ENCODE data around the gene SYT1.
"Not testable (repeated sequence)": the region's sequence is repeated elsewhere in the genome, so short reads cannot be mapped to it uniquely, and the experiment has no call there.

Gene SYT1

DNA sequence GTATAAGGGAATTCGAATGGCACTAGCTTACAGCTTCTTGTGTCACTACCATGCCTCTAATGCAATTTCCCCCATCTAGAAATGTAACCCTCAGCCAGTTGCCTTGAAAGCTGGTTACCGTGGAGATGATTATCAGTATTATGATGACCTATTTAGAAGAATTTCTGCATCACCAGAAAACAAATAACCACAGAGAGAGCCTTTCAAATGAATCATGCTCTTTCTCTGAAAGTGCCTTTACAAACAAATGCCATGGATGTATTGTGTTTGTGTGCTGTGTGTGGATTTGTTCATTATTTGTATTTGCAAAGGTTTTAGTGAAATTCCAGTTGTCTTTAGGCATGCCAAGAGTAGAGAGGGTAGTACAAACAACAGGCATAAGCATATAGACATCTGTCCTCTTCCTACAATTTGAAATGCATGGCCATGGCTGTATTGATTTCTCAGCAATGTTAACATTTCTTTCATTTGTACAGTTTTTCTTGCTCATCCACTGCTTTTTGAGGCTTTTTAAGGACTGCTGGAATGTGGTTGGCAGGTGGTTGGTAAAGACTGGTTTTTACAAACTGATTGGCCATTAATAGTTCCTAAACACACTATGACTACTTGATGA lies 559.6 kb downstream of the SYT1 start:
- DNase-seq (ENCODE audit: low read depth), result no peak
- H3K4me3 ChIP-seq (ENCODE audit: low read depth, low read length), result no peak overlapping the region
- TF ChIP-seq, protein P1, sequence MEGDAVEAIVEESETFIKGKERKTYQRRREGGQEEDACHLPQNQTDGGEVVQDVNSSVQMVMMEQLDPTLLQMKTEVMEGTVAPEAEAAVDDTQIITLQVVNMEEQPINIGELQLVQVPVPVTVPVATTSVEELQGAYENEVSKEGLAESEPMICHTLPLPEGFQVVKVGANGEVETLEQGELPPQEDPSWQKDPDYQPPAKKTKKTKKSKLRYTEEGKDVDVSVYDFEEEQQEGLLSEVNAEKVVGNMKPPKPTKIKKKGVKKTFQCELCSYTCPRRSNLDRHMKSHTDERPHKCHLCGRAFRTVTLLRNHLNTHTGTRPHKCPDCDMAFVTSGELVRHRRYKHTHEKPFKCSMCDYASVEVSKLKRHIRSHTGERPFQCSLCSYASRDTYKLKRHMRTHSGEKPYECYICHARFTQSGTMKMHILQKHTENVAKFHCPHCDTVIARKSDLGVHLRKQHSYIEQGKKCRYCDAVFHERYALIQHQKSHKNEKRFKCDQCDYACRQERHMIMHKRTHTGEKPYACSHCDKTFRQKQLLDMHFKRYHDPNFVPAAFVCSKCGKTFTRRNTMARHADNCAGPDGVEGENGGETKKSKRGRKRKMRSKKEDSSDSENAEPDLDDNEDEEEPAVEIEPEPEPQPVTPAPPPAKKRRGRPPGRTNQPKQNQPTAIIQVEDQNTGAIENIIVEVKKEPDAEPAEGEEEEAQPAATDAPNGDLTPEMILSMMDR (IDR thresholded peaks at IDR 0.05; ENCODE audit: control insufficient read depth, extremely low read depth, insufficient read depth), result no peak

DNA sequence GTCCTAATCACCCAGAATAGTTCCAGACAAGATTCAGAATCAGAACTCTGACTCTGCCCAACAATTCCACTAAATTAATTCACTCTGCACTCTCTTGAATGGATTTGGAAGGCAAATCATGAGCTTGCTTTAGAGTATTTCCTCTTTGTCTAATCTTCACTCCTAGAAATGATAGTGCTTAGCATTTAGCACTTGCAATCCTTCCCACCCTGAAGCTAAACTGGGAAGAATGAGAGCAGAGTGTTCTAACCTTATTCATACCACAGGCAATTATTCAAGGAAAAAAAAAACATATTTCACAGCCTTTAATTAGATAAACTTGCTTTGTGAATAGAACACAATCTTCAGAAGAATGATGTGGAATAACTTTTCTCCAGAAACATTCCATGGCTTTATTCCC lies 561.5 kb downstream of the SYT1 start:
- TF ChIP-seq, protein P1 (IDR thresholded peaks at IDR 0.05; ENCODE audit: control insufficient read depth, extremely low read depth, insufficient read depth), result no peak
- H3K4me3 ChIP-seq (ENCODE audit: low read depth, low read length), result no peak overlapping the region
- DNase-seq (ENCODE audit: low read depth), result no peak

DNA sequence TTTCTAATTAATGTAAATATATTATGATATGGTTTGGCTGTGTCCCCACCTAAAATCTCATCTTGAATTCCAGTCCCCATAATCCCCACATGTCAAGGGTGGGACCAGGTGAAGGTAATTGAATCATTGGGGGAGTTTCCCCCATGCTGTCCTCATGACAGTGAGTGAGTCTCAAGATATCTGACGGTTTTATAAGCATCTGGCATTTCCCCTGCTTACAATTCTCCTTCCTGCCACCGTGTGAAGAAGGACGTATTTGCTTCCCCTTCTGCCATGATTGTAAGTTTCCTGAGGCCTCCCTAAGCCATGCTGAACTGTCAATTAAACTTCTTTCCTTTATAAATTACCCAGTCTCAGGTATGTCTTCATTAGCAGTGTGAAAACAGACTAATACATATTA lies 562.2 kb downstream of the SYT1 start:
- not testable (repeated sequence) for DNase-seq (ENCODE audit: low read depth); H3K4me3 ChIP-seq (ENCODE audit: low read depth, low read length)

DNA sequence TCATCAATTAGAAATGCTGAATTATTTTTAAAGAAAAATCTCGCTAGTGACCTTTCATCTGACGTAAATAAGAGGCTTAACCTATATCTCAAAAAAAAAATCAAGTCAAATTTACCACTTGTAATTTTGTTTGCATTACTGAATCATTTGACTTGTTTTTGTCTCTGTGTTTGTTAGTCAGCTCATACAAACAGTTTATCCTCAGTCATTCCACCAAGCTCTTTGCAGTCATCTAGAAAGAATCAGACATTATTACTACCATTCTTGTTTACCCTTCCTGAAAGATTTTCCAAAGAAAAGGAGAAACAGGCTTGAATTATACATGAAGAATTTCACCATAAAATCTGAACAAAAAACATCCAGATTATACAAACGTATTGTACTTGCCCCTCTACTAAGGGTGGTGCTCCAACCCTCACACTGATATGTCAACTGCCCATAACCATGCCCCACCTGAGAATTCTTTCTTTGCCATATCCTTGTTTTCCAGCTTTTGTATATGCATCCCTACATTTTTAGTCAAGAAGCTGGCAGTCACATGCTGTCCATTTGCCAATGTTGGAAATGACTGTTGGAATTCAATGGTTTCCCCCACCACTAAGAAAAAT lies 569.0 kb downstream of the SYT1 start:
- no peak overlapping the region for H3K4me3 ChIP-seq (ENCODE audit: low read depth, low read length)
- TF ChIP-seq, protein P1 (IDR thresholded peaks at IDR 0.05; ENCODE audit: control insufficient read depth, extremely low read depth, insufficient read depth), result no peak
- DNase-seq (ENCODE audit: low read depth), result no peak

DNA sequence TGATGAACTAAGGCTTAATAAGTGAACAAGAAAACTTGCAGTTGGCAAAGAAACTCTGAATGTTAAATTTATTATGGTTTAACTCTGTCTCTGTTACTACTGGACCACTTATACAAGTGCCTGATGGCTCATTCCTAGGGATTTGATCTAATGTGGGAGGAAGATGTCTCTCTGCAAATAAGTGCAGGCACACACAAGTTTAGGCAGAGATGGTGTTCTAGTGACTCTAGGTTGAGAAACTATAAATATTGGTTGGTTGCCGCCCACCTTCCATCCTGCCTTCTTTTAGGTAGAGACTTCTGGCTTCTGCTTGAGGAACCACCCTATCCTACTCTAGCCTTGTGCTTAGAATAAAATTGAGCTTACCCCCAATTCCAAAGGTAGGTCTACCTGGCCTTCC lies 570.0 kb downstream of the SYT1 start:
- no peak for DNase-seq (ENCODE audit: low read depth)
- TF ChIP-seq, protein P1 (IDR thresholded peaks at IDR 0.05; ENCODE audit: control insufficient read depth, extremely low read depth, insufficient read depth), result no peak

DNA sequence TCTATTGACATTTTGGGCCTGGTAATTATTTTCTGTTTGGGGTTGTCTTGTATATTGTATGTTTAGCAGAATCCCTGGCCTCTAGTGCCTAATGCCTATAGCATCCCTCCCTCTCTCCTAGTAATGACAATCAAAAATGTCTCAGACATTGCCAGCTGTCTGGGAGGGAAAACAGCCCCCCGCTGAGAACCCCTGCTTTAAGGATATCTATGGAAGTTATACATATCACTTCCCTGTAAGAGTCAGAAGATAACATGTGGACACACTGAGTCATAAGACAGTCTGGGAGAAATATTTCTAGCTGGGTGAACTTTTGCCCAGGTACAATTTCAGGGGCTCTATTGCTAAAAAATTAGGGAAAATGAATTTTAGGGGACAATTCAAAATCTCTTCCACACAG lies 571.2 kb downstream of the SYT1 start:
- no peak for DNase-seq (ENCODE audit: low read depth)
- TF ChIP-seq, protein P1 (IDR thresholded peaks at IDR 0.05; ENCODE audit: control insufficient read depth, extremely low read depth, insufficient read depth), result no peak
- no peak overlapping the region for H3K4me3 ChIP-seq (ENCODE audit: low read depth, low read length)

More for the DNA sequence above, 570.0 kb downstream of the SYT1 start:
- H3K4me3 ChIP-seq (ENCODE audit: low read depth, low read length), result no peak overlapping the region

DNA sequence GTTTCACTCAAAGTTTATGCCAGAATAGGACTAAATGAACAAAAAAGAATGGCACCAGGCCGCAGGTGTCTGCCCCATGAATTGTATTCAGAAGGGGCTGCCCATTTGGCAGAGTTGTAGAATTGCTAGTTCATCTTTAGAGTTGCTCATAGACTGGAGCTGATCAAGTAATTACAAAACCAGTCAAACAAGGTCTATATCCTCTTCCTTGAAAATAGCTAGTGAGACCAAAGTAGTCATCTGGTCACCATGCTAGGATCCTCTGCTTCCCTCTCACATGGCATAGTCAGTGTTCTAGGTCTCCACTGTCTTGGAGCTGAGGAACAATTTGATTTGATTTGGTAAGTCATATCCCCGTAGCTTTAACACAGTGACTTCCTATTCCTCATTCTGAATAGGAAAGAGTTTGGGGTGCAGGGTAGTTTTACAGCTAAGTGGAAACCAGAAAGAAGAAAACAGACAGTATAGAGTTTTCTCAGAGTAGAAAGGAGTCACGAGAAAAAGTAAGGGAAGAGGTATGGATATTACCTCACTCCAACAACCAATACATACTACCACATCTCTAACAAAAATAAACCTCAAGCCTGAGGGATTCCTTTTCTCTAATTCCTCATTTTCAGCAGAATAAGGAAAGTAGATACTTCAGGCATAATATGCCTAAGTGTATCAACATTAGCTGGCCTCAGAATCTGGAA lies 574.1 kb downstream of the SYT1 start:
- no peak overlapping the region for H3K4me3 ChIP-seq (ENCODE audit: low read depth, low read length)
- no peak for DNase-seq (ENCODE audit: low read depth)
- TF ChIP-seq, protein P1 (IDR thresholded peaks at IDR 0.05; ENCODE audit: control insufficient read depth, extremely low read depth, insufficient read depth), result no peak
